GM12864 (cell line): Measurements from ENCODE around the gene SHD.
"Not testable (repeated sequence)": the region's sequence is repeated elsewhere in the genome, so short reads cannot be mapped to it uniquely, and the experiment has no call there.

Source experiments
- DNase-seq: peaks from one replicate; pipeline ENCODE4 v3.0.0-alpha.2; 2011; ENCODE audit warnings: low read depth
- H3K4me3 ChIP-seq: 2 replicates; pipeline ENCODE4 v1.5.1; 2011; ENCODE audit warnings: mild to moderate bottlenecking, low read depth, low read length, control low read depth
- CTCF ChIP-seq: IDR thresholded peaks from 2 replicates; pipeline ENCODE4 v1.5.1; 2011; ENCODE audit warnings: low read depth, mild to moderate bottlenecking, moderate library complexity, low read length, control low read depth, inconsistent platforms; ENCODE audit errors: missing control alignments

Gene SHD

GRCh38 chr19:4272894-4273293 is 6.2 kb upstream of the SHD start:
- TF ChIP-seq CTCF: no peak

GRCh38 chr19:4274321-4274686 is 4.8 kb upstream of the SHD start:
- not testable (repeated sequence) for H3K4me3 ChIP-seq, DNase-seq

More at GRCh38 chr19:4272894-4273293, 6.2 kb upstream of the SHD start:
- H3K4me3 ChIP-seq: no peak overlapping the region
- no peak for DNase-seq

GRCh38 chr19:4277191-4277696 is 1.8 kb upstream of the SHD start:
- H3K4me3 ChIP-seq: no peak overlapping the region
- TF ChIP-seq CTCF: no peak
- no peak for DNase-seq

- no peak for DNase-seq
- no peak for TF ChIP-seq CTCF
- no peak overlapping the region for H3K4me3 ChIP-seq
These were observed 1.1 kb upstream of the SHD start for GRCh38 chr19:4278010-4278409.

GRCh38 chr19:4279267-4279529 is 132 bp downstream of the SHD start:
- DNase-seq: no peak
- no peak overlapping the region for H3K4me3 ChIP-seq
- TF ChIP-seq CTCF: no peak

- TF ChIP-seq CTCF: no peak
- no peak for DNase-seq
- no peak overlapping the region for H3K4me3 ChIP-seq
These were observed 710 bp downstream of the SHD start for GRCh38 chr19:4279530-4280422.

GRCh38 chr19:4284176-4284958 is 5.3 kb downstream of the SHD start:
- no peak overlapping the region for H3K4me3 ChIP-seq
- no peak for TF ChIP-seq CTCF
- no peak for DNase-seq
